OCI-LY1 (cell line): ENCODE data around the gene PRPSAP2.

ENCODE experiments used
- H2AFZ ChIP-seq: fragments of 200-600 bp; sonication (generic), shearing (Covaris generic); 2 replicates; pipeline ENCODE4 v1.6.0; 2014; ENCODE audit warnings: antibody characterized with exemption, mild to moderate bottlenecking, low read length
- H3F3A ChIP-seq: fragments of 200-600 bp; sonication (generic), shearing (Covaris generic); 2 replicates; pipeline ENCODE4 v1.6.0; 2014; ENCODE audit warnings: mild to moderate bottlenecking, antibody characterized with exemption, low read length, moderate library complexity; ENCODE audit not compliant: insufficient read depth
- H3K27ac ChIP-seq: fragments of 200-600 bp; sonication (generic); 2 replicates; pipeline ENCODE4 v1.5.1; 2014; ENCODE audit warnings: low read length, mixed run types, mild to moderate bottlenecking, low read depth; ENCODE audit not compliant: poor library complexity, severe bottlenecking
- H3K27me3 ChIP-seq: fragments of 200-600 bp; sonication (generic); 2 replicates; pipeline ENCODE4 v1.6.0; 2014; ENCODE audit warnings: antibody characterized with exemption, mild to moderate bottlenecking, low read length, moderate library complexity; ENCODE audit not compliant: insufficient read depth
- H3K36me3 ChIP-seq: fragments of 200-600 bp; sonication (generic); 2 replicates; pipeline ENCODE4 v1.6.1; 2014; ENCODE audit warnings: mild to moderate bottlenecking, antibody characterized with exemption, low read length, moderate library complexity, mixed read lengths; ENCODE audit not compliant: insufficient read depth
- H3K4me1 ChIP-seq: fragments of 200-600 bp; sonication (generic); 2 replicates; pipeline ENCODE4 v1.5.1; 2014; ENCODE audit warnings: mild to moderate bottlenecking, low read length, moderate library complexity; ENCODE audit not compliant: insufficient read depth, severe bottlenecking
- H3K4me2 ChIP-seq: fragments of 200-600 bp; sonication (generic), shearing (Covaris generic); 2 replicates; pipeline ENCODE4 v1.6.1; 2014; ENCODE audit warnings: low read length
- H3K4me3 ChIP-seq: fragments of 200-600 bp; sonication (generic); 2 replicates; pipeline ENCODE4 v1.5.1; 2014; ENCODE audit warnings: low read length, low read depth, mild to moderate bottlenecking, mixed read lengths; ENCODE audit not compliant: poor library complexity, severe bottlenecking
- H3K79me2 ChIP-seq: fragments of 200-600 bp; shearing (Covaris generic); 2 replicates; pipeline ENCODE4 v1.6.1; 2016; ENCODE audit warnings: mixed run types, low read length, mixed read lengths; ENCODE audit not compliant: insufficient read depth
- H3K9ac ChIP-seq: fragments of 200-600 bp; sonication (generic), shearing (Covaris generic); 2 replicates; pipeline ENCODE4 v1.6.1; 2014; ENCODE audit warnings: mild to moderate bottlenecking, low read length, mixed read lengths
- H3K9me2 ChIP-seq: fragments of 200-600 bp; sonication (generic), shearing (Covaris generic); 2 replicates; pipeline ENCODE4 v1.6.1; 2014; ENCODE audit warnings: low read depth, mild to moderate bottlenecking, low read length, mixed read lengths
- H3K9me3 ChIP-seq: fragments of 200-600 bp; shearing (Covaris generic); 2 replicates; pipeline ENCODE4 v1.6.1; 2014; ENCODE audit warnings: low read length, mixed read lengths
- H4K20me1 ChIP-seq: fragments of 200-600 bp; sonication (generic), shearing (Covaris generic); 2 replicates; pipeline ENCODE4 v1.6.0; 2016; ENCODE audit warnings: mild to moderate bottlenecking, low read length; ENCODE audit not compliant: insufficient read depth
- EZH2 ChIP-seq: fragments of 200-600 bp; sonication (generic), shearing (Covaris generic); IDR thresholded peaks from 2 replicates; pipeline ENCODE4 v1.8.0; 2017; ENCODE audit warnings: borderline replicate concordance, mixed run types, mild to moderate bottlenecking, antibody characterized with exemption, low read length, moderate library complexity, mixed read lengths
- TF ChIP-seq, protein P1 (sequence below): fragments of 200-600 bp; sonication (generic), shearing (Covaris generic); IDR thresholded peaks from 2 replicates; pipeline ENCODE4 v1.5.1; 2017; ENCODE audit warnings: mild to moderate bottlenecking, antibody characterized with exemption, low read length, moderate library complexity, mixed read lengths

The PRPSAP2 gene

DNA sequence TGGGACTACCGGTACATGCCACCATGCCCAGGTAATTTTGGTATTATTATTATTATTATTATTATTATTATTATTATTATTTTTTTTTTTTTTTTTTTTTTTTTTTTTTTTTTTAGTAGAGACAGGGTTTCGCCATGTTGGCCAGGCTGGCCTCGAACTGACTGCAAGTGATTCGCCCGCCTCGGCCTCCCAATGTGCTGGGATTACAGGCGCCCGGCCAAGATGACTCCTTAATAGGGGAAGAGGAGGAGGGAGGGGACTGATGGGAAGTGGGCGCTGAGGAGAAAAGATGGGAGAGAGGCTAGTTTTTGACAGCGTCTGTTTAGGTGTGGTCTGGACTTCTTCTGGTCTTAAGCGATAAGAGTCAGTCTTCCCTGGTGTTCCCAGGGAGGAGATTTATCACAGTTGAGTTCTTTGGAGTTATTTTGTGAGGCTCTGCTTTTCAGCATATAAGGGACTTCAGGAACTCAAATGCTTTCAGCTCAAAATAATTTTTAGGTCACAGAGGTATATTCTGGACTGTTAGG is 59.6 kb downstream of the PRPSAP2 start:
- H2AFZ ChIP-seq: no peak overlapping the region
- no peaks in the 10 kb centered on the region for H3K9me3 ChIP-seq
- H4K20me1 ChIP-seq: no peaks in the 10 kb centered on the region
- H3K9ac ChIP-seq: no peak overlapping the region
- H3K27ac ChIP-seq: no peak overlapping the region
- no peak overlapping the region for H3K4me3 ChIP-seq
- no peaks in the 10 kb centered on the region for H3K27me3 ChIP-seq
- peaks cover 38% of the 10 kb centered on the region for H3K4me1 ChIP-seq
- H3F3A ChIP-seq: no peaks in the 10 kb centered on the region
- no peak overlapping the region for H3K4me2 ChIP-seq
- TF ChIP-seq EZH2: no peak
- TF ChIP-seq, protein P1, sequence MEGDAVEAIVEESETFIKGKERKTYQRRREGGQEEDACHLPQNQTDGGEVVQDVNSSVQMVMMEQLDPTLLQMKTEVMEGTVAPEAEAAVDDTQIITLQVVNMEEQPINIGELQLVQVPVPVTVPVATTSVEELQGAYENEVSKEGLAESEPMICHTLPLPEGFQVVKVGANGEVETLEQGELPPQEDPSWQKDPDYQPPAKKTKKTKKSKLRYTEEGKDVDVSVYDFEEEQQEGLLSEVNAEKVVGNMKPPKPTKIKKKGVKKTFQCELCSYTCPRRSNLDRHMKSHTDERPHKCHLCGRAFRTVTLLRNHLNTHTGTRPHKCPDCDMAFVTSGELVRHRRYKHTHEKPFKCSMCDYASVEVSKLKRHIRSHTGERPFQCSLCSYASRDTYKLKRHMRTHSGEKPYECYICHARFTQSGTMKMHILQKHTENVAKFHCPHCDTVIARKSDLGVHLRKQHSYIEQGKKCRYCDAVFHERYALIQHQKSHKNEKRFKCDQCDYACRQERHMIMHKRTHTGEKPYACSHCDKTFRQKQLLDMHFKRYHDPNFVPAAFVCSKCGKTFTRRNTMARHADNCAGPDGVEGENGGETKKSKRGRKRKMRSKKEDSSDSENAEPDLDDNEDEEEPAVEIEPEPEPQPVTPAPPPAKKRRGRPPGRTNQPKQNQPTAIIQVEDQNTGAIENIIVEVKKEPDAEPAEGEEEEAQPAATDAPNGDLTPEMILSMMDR: no peak
- no peaks in the 10 kb centered on the region for H3K9me2 ChIP-seq
- no peaks in the 10 kb centered on the region for H3K79me2 ChIP-seq
- peaks cover 51% of the 10 kb centered on the region for H3K36me3 ChIP-seq

- no peak for TF ChIP-seq EZH2
- TF ChIP-seq, protein P1: no peak
- H3K9me2 ChIP-seq: no peaks in the 10 kb centered on the region
- H3K9me3 ChIP-seq: no peaks in the 10 kb centered on the region
- H3K27me3 ChIP-seq: no peaks in the 10 kb centered on the region
- H2AFZ ChIP-seq: no peak overlapping the region
- peak overlapping the region; percentile 92 for H3K27ac ChIP-seq
- peak overlapping the region; percentile 2; the same call in 1 of the 2 replicates for H3K9ac ChIP-seq
- no peaks in the 10 kb centered on the region for H4K20me1 ChIP-seq
- H3K4me3 ChIP-seq: no peak overlapping the region
- H3K4me1 ChIP-seq: peaks cover 53% of the 10 kb centered on the region
- H3F3A ChIP-seq: no peaks in the 10 kb centered on the region
- H3K4me2 ChIP-seq: peak overlapping the region; percentile 6; the same call in 1 of the 2 replicates
- H3K79me2 ChIP-seq: no peaks in the 10 kb centered on the region
- H3K36me3 ChIP-seq: peaks cover 45% of the 10 kb centered on the region
Observed at GRCh38 chr17:18919963-18920362, 62.0 kb downstream of the PRPSAP2 start.

GRCh38 chr17:18920911-18921441 is 63.0 kb downstream of the PRPSAP2 start:
- Histone ChIP-seq H2AFZ (no peak overlapping the region), H3K4me3 (peak overlapping the region; percentile 10), H3K9ac (peak overlapping the region; percentile 55), H4K20me1 (no peaks in the 10 kb centered on the region), H3K9me3 (no peaks in the 10 kb centered on the region), H3K9me2 (no peaks in the 10 kb centered on the region), H3K27me3 (no peaks in the 10 kb centered on the region), H3K4me1 (peaks cover 58% of the 10 kb centered on the region), H3K79me2 (no peaks in the 10 kb centered on the region), H3K27ac (peak overlapping the region; percentile 92), H3K36me3 (peaks cover 43% of the 10 kb centered on the region; the same call in 1 of the 2 replicates), H3F3A (no peaks in the 10 kb centered on the region), H3K4me2 (peak overlapping the region; percentile 41)
- TF ChIP-seq EZH2: no peak
- TF ChIP-seq, protein P1: no peak
